IPS DF 19.7 (cell line): Measurements from ENCODE around the gene CMTM1.

ENCODE experiments used
- DNase-seq: peaks from one replicate; pipeline ENCODE4 v3.0.0-alpha.2; 2013; ENCODE audit warnings: low read depth, low spot score

Gene CMTM1

DNA sequence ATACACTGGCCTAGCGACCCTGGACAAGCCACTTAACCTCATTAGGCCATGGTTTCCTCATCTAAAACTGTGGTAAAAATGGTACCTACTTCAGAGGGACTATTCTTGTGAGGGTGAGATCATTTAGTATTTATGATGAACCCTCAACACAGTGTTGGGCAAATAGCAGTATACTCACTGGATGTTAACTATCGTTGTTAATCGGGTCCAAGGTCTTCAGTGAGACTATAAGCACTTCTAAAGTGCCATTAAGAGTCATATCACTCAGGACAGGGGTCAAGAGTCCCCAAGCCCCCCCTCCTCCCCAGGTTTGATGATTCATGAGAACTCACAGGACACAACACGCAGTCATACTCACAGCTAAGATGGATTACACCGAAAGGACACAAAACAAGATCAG, 27.3 kb upstream of the CMTM1 start:
- DNase-seq, result no peak

- no peak for DNase-seq
Measured at GRCh38 chr16:66539623-66540469, 26.4 kb upstream of the CMTM1 start.

GRCh38 chr16:66541388-66542355, 24.6 kb upstream of the CMTM1 start:
- no peak for DNase-seq

- DNase-seq, result no peak
Measured at GRCh38 chr16:66542396-66542795, 23.8 kb upstream of the CMTM1 start.

DNA sequence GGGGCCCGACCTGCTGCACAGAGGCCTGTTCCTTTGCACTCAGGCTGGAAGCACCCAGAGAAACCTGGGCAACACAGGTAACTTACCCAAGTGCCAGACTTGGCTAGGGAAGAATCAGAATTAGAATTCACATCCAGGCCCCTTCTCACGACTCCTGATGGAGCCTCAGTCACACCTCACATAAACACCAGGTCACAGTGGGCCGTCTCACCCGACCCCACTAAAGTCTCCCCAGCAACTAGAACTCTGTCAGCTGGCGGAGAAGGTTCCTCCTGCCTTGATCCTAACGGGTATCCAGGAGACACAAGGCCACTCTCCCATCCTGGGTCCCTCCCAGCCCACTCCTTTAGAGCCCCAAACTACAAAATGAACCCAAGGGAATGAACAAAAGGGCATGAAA, 22.7 kb upstream of the CMTM1 start:
- no peak for DNase-seq

DNA sequence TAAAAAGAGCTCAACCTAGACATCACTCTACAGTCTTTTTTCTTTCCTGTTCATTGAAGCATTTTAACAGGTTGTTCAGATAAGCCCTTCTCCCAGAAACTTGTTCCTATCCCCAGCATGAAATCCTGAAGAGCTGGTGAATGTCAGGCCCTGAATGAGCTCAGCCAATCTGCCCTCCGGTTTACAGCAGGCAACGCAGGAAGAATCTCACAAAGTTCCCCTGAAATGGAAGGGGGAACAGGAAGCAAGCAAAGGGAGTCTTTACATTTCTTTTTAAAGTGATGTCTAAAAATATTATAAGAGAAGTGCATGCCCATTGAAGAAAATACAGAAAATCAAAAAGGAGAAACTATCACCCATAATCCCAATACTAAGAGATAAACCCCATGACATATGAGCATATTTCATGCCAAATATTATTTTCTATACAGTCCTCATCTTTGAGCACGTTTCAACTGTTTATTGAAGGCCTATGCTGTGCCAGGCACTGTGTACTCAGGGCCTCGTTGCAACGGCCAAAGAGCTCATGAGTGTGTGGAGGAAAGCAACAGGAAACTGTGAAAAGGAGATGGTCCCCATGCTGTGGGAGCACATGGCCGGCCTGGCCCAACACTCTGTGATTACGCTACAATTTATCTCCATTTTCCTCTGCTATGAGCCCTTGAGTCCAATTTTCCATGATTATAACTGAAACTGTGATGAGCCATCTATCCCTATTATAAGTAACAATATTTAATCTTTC, 22.1 kb upstream of the CMTM1 start:
- no peak for DNase-seq

DNA sequence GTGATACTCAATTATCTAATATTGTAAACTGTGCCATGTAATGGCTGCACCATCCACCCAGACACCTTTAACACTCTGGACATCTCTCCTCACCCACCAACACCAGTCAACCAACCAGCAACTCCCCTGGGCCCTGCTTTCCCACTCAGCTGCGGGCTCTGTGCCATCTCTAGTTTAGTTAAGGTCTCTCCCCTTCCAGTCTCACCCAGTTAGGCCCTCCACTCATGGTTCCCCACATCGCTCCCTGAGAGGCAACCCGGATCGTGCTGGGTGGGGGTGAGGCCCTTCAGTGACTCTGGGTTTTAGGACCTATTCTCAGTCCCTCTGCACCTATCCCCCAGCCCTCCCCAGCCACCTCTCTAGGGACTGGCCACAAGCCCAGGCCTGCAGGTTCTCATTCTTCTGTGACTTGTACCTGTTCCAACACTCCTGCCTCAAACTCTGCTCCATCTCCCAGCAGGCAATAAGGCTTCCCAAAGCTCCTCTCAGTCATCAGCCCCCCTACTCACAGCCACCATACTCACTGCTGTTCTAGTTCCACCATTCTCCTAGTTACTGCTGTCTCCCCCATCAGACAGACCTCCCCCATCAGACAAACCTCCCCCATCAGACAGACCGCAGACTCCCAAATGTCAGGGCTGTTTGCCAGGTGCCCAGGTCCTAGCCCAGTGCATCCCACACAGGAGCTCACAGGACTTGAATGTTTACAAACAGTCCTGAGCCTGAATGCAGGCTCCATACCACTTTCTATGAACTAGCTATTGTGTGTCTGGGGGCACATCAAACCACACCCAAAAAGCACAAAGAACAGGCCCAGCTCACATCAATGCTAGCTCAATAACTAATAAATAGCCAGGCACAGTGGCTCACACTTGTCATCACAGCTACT, 18.9 kb upstream of the CMTM1 start:
- no peak for DNase-seq

DNA sequence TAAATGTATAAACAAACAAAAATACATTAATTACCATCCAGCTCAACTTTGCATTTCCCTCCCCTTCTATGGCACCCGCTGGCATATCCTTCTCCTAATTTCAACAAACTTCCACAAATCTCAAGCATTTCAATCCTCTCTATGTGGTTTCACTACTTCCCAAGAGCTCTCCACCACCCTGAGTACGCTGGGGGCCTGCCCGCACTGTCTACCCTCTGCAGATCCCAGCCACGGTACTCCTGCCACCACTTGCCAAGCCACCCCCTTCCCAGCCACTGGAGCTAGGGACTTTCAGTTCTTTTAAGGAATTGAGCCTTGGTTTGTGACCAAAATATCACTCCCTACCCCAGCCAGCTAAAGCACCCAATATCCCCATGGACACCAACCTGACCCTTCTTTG, 18.2 kb upstream of the CMTM1 start:
- no peak for DNase-seq

DNA sequence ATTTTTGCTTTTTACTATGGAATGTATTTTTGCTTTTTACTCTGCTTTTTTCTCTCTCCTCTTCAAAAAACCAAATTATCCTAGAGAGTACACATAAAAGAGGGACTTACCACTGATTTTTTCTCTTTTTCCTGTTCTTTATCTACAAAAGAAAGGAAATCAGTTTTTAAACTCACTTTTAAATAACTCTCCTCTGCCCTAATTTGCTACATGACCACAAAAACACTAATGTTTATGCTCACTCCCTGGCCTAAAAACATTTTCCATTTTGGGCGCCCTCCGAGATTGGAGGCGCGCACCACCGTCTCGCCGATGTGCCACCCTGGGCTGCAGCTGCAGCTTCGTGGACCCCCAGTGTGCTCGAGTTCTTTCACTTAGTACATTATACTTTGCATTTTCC, 17.4 kb upstream of the CMTM1 start:
- no peak for DNase-seq

- DNase-seq, result no peak
Measured at GRCh38 chr16:66549284-66550131, 16.7 kb upstream of the CMTM1 start, which contains the start of gene TK2. TK2 (minus strand) TSS chr16:66550122; CDS start chr16:66550061, 61 bp downstream.

- no peak for DNase-seq
Measured at GRCh38 chr16:66551348-66551759, 14.9 kb upstream of the CMTM1 start.

DNA sequence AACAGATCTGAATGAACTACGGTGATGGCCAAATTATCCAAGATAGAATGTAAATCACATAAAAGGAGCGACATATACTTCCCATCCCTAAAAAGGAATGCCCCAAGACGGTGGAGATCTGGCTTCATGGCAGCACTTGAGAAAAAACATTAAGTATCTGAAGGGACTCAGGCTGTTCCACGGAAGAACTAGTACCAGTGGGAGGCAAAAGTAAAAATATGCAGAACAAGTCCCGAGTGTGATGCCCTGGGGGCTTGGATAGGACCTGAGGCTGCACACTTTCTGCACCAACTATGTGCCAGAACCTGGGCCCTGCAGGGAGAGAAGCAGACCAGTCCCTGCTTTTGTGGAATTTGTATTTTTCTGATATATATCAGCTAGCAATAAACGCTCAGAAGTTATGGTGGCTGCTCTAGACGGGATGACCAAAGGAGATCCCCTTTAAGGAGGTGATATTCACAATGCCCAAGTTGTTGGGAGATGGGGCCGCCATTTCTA, 14.4 kb upstream of the CMTM1 start:
- DNase-seq, result no peak

- DNase-seq, result no peak
Measured at GRCh38 chr16:66552286-66553177, 13.7 kb upstream of the CMTM1 start, which contains the start of gene CKLF. CKLF (plus strand) TSS chr16:66552576; CDS start chr16:66552716, 140 bp downstream.

DNA sequence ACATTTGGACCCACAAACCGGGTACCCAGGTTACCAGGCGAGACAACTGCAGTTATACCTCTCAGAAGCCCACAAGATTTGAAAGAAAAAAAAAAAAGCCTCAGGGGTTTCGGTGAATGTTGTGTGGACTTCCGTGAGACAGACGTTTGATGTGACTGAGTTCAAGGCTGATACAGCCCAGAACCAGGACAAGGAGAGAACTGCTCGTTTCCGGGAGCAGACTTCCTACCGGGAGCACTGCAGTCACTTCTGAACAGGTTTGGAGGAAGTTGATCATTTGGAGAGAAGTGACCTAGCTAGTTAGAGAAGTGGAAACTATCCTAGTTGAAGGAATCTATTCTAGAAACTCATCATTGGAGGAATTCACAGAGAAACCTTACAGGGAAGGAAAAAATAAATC, 13.0 kb upstream of the CMTM1 start:
- no peak for DNase-seq

GRCh38 chr16:66554021-66554420, 12.2 kb upstream of the CMTM1 start:
- no peak for DNase-seq

DNA sequence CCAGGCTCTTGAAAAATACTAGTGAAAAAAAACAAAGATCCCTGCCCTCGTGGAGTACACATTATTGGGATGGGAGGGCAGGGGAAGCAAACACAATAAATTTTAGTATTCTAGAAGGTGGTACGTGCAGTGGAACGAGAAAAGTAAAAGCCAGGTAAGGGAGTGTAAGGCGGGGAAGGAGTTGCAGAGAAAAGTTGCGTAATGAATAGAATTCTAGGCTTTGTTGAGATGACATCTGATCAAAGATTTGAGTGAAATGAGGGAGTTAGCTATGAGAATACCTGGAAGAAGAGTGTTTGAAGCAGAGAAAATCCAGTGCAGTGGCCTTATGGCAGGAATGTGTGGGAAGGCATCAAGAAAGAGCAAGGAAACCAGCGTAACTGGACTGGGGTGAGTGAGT, 11.7 kb upstream of the CMTM1 start:
- DNase-seq, result no peak

DNA sequence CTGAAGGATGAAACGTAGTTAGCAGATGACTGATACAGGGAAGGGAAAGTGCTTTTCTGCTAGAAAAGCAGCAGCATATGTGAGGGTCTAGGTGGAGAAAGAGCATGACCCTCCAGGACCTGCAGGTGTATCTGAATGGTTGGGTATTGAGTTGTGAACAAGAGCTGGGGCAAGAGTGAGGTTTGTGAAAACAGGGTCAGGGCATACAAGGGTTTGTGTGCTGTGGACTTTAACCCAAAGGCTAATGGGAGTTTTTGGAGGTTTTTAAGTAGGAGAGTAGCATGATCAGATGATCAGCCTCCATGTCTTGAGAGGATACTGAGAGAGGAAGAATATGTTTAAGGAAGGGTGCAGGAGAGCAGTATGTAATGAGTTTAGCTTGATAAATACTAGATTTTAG, 6.1 kb upstream of the CMTM1 start:
- DNase-seq, result no peak

DNA sequence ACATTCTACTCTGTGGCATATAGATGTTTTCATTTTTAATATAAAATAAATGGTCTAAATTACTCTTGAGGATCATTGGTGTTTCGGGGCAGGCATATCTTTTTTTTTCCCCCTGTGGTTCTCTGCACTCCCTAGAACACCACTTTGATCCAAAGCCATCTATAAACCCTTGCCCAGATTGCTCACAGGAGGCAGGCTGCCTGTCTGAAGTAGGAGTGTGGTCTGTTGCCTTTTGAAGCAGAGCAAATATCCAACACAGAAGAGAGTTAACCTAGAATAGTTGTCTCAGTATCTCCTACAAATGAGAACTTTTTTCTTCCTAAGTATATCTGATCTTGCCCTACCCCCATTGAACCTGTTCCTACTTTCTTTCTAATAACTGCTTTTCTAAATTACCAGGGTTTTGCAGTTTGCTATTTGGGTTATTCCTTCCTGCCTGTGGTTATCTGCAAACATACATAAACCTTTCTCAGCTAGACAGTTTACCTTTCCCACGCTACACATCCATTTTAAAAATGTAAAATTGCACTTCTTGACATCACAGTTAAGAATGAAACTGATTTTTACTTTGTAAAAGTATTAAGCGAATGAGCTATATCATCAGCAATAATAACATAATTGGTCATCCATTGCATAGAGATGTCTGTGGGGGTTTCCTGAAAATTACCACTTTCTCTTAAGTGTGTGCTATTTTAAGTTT, 4.7 kb upstream of the CMTM1 start:
- DNase-seq, result no peak
